Stimulated activated CD8-positive, alpha-beta memory T cell treated with anti-CD3 and anti-CD28 coated beads, Interleukin-15, amount 100 ng/mL, for 4 hours (primary cell): ENCODE results near the gene HYDIN.
"Not testable (repeated sequence)": the region's sequence is repeated elsewhere in the genome, so short reads cannot be mapped to it uniquely, and the experiment has no call there.

Experiments
- DNase-seq, 2 donors: peaks; one replicate each; pipeline ENCODE4 v3.0.0-alpha.2; 2020; ENCODE audit warnings: low read depth in 2 of 2

Gene HYDIN

DNA sequence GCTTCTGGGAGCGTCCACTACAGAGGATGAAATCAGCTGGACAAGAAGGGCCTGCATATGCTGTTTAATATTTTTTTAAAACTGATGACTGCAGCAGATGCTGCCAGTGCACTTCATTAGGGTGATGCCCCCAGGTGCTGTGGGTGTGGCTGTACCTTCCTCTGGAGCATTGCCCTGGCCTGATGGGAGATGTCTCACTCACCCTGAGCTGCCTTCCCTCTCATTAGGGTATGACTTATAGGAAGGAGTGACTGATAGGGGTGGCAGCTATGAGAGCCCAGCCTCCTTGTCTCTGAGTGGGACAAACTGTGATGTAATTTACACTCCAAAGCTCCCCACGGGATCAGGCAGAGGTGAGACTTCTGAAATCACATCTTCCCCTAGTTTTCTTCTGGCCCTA is 234.7 kb downstream of the HYDIN start:
- DNase-seq: not testable (repeated sequence)

DNA sequence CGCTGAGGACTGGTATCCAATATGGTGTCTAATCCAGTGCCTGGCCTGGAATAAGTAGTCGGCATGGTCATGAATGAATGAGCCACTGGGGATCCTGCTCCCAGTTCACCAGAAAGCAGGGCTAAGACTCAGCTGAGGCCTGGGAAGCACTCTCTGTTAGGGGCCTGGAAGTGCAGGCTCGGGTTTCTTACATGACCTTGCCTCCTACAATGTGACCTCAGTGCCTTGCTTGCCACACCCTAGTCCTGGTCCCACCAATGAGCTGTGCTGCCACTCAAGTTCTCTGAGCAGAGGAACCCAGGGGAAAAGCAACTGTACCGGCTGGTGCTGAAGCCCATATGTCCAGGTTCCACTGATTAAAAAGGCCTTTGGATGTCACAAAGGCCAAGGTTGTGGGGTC is 238.0 kb downstream of the HYDIN start:
- DNase-seq: not testable (repeated sequence)

DNA sequence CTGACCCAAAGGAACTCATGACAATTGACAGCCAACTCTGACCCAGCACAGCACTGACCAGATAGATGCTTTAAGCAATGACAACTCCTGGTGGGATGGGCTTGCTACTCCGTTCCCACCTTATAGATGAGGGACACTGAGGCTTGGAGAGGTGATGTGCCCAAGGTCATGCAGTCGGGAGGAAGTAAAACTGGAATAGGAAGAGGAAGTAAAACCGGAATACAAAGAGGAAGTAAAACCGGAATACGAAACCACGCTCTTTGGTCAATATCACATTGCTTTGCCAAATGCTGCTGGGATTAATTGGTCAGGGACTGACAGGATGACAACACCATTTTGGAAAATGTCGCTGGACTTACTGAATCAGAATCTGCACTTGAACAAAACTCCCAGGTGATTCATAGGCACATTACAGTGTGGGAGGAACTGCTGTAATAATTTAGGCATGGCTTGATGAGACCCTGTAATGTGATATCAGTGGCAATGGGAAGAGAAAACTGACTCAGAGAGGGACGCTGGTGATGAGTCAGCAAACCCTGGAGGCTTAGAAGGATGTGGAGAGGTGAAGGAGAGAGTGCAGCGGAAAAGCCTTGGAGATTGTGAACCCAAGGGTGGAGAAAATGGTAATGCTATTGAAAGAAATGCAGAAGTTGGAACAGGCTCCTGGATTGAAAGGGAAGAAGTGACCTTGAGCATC is 243.4 kb downstream of the HYDIN start:
- not testable (repeated sequence) for DNase-seq

DNA sequence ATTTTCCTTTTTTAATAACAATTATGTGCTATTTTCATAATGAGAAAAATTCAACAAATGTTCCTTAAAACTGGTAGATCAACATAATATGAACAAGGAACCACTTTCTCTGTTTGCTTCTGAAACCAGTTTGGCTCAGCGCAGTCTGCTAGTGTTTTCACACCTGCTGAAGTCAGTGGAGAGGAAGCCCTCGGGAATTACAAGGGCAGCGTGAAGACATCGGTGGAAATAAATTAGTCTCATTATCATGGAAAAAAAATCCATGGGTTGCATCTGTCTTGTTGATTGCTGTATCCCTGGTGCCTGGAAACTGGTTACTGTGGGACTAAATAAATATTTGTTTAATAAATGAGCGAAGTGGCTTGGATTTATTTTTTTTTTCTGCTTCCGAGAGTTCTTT is 245.8 kb downstream of the HYDIN start:
- not testable (repeated sequence) for DNase-seq

DNA sequence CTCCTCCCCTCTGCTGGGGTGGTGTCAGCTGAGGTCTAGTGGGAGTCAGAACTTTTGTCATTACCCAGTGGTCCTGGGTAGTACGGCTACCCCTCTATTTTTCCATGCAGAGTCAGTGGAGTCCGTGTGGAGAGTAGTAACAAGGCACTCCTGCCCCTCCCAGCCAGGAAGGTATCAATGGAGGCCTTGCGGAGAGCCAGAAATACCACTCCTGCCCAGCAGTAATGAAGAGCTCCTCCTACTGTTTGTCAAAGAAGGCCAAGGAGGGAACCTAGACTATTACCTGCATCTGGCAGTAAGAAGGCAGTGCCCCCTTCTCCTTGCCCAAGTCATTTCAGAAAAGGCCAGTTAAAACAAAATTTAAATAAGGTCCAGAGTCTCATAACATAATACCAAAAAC is 262.2 kb downstream of the HYDIN start:
- DNase-seq: not testable (repeated sequence)

DNA sequence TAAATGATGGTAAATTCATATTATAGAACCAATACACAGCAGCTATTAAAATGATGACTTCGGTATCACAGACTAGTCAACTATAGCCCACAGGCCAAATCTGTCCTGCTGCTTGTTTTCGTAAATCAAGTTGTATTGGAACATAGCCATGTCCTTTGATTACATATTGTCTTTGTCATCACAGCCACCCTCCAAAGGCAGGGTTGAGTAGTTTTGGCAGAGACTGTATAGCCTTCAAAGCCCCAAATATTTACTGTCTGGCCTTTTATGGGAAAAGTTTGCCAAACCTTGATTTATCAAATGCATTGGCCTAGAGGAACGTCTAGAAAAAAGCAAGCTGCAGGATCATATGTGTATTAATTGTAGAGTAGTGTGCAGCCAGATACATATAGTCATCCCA is 270.4 kb downstream of the HYDIN start:
- DNase-seq: not testable (repeated sequence)

DNA sequence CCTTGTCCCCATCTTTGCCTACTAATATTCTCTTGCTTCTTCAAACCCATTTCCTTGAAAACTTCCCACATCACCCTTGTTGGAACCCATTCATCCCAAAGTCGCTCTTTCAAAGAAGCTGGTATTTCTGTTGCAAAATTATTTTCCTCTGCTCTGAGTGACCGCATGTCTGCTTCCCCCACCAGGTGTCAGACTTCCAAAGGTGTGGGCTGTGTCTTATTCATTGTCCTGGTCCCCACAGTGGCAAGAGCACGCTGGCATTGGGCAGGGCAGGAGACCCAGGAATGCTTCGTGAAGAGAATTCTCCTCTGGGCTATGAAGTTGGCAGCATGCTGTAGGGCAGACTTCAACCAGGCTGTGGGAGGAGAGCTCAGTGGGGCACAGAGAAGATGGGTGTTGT is 275.6 kb downstream of the HYDIN start:
- not testable (repeated sequence) for DNase-seq

DNA sequence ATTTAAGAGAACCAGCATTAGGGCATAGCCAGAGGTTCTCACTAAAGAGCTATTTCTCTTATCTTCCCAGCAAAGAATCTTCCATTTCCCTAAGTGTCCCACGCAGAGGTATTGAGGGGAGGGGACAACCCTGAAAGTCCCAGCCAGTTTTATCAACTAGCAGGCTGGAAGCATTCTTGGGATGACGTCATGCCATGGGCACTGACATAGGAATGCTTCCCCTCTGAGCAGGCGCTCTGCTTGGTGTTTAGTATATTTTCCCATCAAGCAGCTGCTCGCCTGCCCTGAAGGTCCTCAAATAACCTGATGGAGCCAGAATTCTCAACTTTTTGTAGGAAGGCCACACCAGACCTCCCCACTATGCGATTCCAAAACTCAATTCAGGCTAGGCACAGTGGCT is 276.7 kb downstream of the HYDIN start:
- not testable (repeated sequence) for DNase-seq

DNA sequence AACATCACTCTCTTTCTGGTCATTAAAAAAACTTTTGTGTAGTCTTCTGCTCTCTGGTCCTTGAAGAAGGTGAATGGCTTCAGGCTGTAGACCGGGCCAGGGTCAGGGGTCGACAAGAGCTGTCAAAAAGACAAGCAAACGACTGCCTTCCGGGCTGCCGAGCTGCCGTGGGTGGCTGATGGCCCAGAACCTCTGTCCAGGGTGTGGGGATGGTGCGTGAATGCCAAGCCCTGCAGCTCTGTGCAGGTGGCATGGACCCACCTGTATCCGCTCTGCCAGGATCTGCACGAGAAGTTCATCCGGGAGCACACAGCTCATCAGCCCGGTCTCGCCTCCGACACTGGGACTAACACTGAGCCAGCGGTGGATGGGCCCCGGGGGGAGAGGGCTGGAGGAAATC is 287.0 kb downstream of the HYDIN start:
- DNase-seq: not testable (repeated sequence)

DNA sequence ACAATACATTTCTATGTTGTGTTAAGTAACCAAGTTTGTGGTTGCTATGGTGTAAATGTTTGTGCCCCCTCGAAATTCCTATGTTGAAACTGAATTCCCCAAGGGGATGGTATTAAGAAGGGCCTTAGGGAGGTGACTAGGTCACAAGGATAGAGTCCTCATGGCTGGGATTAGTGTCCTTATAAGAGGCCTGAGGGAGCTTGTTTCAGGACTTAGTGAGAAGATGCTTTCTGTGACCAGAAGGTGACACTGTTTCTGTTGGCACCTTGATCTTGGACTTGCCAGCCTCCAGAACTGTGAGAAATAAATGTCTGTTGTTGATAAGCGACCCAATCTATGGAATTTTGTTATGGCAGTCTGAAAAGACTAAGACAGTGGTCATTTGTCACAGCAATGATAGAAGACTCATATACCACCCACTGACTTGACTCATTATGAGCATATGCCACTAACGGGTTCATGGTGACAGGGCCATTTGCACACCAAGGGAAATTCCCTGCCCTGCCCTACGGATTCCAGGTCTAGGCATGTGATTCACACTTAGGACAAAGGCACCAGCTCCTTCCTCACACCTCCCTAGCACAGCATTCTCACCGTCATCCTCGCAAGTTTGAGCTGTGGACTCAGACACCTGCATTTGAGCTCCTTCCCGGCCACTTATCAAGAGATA is 290.7 kb downstream of the HYDIN start:
- not testable (repeated sequence) for DNase-seq

DNA sequence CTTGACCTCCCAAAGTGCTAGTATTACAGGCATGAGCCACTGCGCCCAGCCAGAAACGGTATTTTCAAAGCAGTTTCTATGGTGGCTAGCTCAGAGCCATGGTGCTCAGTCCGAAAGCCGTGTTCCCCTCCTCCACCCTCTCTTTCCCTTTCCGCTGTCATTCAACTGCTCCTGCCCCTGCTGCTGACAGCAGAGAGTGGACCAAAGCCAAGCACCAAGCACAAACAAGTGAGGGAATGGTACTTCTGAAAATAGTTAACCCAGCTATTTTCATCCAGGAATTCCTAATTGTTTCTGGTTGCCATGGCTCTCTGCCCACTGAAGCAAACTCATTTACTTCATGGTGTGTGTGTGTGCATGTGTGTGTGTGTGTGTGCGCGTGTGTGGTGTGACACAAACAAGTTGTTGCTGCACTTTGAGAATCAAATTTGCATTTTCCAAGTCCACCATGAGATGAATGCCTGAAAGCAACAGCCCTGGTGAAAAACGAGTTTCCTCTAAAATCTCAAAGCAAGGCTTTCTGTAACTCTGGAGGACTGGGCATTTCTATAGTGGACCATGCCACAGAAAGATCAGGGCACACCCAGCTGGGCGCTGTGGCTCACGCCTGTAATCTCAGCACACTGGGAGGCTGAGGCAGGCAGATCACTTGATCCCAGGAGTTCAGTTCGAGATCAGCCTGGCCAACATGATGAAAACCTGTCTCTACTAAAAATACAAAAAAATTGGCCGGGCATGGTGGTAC is 293.6 kb downstream of the HYDIN start:
- not testable (repeated sequence) for DNase-seq

DNA sequence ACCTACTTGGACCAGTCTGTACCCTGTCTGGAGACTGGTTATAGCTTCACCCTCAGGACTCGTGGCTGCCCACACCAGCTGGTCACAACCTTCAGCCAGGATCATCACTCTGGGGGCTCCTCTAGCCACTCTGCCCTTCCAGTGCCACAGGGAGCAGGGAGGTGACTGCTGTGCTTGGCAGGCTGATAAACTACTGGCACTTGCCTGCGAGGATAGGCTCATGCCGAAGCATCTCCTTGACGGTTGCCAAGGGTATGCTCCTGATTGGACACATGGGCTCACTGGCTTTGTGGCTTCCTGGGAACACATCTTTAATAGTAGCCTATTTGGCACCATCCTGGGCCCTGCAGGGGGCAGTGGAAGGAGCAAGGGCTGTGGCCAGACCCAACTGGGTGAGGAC is 295.2 kb downstream of the HYDIN start:
- DNase-seq: not testable (repeated sequence)

DNA sequence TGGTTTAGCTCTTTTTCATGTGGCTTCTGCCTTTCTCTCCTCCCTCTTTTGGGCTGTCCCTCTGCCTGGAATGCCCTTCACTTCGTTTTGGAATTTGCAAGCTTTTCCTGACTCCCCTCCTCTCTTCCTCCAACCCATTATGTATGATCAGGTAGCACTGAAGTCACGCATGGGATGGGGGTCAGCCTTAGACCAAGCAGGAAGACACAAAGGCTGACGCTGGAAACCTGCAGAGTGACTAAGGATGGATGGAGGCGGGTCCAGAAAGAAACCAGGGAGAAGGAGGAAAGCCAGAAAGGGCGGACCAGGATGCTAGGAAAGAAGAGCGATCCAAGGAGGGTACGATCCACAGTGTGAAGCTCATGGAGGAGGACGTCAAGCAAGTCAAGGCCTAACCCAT is 296.8 kb downstream of the HYDIN start:
- DNase-seq: not testable (repeated sequence)

DNA sequence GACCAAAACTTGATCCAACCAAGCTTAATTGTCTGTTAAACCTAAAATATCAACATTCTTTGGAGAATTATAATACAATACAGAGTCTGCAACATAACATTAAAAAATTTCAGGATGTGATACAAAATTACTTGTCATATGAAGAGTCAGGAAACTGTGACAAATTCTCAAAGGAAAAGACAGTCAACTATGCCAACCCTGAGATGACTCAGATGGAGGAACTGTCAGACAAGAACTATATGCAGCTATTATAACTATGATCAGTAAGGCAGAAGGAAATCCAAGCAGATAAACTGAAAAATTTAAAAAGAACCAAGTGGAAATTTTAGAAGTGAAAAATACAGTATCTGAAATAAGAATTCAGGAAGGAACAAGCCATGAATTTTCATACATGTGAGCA is 299.8 kb downstream of the HYDIN start:
- not testable (repeated sequence) for DNase-seq

DNA sequence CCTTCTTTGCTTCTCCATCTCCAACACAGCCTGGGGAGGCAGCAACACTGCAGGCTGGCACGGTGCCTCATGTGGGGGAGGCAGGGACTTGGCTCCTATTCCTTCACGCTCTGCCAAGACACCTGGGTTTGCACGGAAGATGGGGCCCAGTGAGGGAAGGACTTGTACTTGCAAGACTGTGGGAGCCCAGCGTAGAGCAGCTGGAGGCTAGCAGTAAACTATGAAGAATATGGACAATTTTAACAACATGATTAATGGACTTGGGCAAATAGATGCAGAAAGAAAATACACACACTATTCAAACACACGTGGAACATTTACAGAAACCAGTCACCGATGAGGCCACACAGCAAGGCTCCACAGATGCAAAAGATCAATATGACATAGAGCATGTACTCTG is 308.4 kb downstream of the HYDIN start:
- DNase-seq: not testable (repeated sequence)

DNA sequence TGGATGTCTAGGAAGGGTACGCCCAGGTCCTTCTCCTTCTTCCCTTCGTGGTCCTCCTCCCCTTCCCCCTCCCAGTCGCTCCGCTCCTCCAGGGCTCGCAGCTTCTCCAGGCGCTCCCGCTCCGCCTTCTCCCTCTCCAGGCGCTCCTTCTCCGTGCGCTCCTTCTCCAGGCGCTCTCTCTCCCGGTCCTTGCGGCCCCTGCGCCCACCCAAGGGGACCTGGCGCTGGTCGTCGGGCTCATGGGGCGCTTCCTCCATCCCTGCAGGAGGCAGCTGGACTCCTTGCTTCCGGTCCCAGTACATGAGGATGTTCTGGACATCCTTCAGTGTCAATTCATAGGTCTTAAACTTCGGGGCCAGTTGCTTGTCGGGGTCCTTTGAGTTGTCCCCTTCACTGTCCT is 309.9 kb downstream of the HYDIN start:
- not testable (repeated sequence) for DNase-seq

DNA sequence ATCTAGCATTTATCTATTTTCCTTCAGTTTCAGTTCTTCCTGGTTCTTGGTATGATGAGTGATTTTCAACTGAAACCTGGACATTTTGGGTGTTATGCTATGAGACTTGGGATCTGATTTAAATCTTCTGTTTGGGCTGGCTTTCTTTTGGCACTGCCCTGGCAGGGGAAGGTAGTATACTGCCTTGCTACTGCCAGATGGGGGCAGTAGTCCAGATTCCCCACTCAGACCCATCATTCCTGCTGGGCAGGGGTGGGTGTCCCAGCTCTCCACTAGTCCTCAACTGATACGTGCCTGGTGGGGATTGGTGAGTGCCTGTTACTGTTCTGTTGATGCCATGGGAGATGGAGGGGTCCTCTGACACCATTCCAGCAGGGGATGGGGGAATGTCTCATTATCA is 342.3 kb downstream of the HYDIN start:
- DNase-seq: not testable (repeated sequence)

DNA sequence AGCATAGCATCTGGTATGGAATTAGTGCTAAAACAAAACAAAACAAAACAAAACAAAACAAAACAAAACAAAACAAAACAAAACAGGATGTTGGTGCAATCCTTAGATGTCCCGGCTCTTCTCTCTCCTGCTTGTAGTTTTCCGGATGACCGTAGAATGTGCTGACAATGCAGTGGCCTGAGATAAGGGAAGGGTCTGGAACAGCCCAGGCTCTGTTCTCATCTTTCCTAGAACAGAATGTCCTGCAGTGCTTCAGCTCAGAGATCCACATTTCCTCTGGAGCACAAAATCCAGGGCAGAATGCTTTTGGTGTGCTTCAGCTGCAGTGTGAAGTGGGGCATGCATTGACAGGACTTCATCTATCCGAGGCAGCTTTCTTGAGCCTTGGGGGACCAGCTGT is 345.9 kb downstream of the HYDIN start:
- DNase-seq: not testable (repeated sequence)

DNA sequence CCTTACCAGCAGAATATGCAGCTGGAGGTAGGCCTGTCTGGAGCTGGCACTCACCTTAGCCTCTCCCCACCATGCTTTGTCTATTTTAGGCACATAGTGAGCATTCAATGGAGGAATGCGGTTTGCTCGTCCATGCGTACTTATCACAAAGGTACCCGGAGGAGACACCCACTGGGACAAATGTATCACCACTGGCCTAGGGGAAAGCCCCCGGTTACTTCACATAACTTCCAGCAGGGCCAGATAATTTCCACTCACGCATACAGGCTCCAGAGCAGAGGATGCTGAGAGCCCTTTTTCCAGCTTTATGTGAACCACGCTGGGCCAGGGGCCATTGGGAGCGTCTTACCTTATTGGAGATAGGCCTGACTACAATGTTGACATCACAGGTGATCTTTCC is 348.2 kb downstream of the HYDIN start:
- not testable (repeated sequence) for DNase-seq

DNA sequence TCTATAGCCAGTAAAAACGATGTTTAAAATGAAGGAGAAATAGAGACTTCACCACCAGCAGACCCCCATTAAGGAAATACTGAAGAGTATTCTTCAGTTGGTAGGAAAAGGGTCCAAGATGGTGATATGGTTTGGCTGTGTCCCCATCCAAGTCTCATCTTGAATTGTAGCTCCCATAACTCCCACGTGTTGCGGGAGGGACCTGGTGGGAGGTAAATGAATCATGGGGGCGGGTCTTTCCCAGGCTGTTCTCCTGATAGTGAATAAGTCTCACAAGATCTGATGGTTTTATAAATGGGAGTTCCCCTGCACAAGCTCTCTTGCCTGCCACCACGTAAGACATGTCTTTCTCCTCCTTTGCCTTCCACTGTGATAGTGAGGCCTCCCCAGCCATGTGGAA is 352.6 kb downstream of the HYDIN start:
- DNase-seq: not testable (repeated sequence)

DNA sequence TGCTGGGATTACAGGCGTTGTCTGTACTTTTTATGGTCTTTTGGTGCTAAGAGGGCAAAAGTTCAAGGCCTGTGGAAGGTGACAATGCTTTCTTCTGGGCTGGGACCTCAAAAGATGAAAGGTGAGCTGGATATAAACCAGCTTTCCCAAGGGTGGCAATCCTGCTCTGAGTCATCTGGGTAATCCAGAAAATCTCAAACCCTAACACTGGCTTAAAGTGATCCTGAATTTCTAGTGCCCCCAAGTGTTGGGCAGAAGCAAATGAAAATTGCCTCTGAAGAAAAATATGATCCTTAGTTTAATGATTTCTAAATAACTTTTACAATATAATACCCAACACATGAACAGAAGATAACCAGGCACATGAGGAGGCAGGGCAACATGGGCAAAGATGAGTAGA is 354.1 kb downstream of the HYDIN start:
- not testable (repeated sequence) for DNase-seq

DNA sequence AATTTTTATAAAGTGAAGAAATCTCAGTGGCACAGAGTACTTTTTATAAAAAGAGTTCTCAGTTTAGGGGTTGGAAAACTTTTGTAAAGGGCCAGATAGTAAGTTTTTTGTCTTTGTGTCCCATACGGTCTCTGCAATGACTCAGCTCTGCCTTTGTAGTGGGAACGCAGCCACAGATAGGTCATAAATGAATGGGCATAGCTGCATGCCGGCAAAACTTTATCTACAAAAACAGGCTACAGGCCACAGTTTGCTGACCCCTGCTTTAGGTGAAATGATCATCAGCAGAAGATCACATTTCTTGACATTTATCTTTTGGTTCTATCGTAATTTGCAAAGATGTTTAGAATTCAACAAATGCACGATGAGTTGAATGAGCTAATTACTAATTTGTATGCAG is 365.8 kb downstream of the HYDIN start:
- DNase-seq: not testable (repeated sequence)

DNA sequence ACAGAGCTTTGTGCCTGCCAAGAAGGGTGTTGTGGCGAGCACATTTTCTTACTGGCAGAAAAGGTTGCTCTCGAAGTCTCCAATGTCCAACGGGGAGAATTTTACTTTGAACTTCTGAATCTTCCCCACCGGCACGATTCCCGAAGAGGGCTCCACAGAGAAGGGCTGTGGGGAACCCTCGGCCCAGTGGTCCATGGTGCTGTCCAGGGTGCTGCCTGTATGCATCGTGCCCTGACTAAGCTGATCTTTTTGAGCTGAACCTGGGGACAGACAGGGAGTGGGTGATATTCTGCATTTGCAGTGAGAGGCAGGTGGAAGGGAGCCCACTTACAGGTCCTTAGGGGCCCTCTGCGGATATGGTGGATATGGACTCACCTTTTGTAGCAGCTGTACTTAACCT is 368.5 kb downstream of the HYDIN start:
- DNase-seq: not testable (repeated sequence)
